AG20443 (cell line): ENCODE data around the gene USP32.

Experiments used
- DNase-seq: peaks from one replicate; pipeline ENCODE4 v3.0.0; 2012; ENCODE audit warnings: low spot score, mixed read lengths

The USP32 gene

GRCh38 chr17:60300949-60301348 lies 91.0 kb downstream of the USP32 start:
- no peak for DNase-seq

- no peak for DNase-seq
Measured at GRCh38 chr17:60300011-60300410, 91.9 kb downstream of the USP32 start.

- no peak for DNase-seq
Measured at GRCh38 chr17:60297760-60298401, 94.1 kb downstream of the USP32 start.

GRCh38 chr17:60296177-60296576 lies 95.8 kb downstream of the USP32 start:
- DNase-seq = no peak

GRCh38 chr17:60293580-60294335 lies 98.2 kb downstream of the USP32 start:
- DNase-seq = no peak

GRCh38 chr17:60292697-60293096 lies 99.2 kb downstream of the USP32 start:
- DNase-seq = no peak

GRCh38 chr17:60284709-60285108 lies 107.2 kb downstream of the USP32 start:
- DNase-seq = no peak

- no peak for DNase-seq
Measured at GRCh38 chr17:60283816-60284215, 108.1 kb downstream of the USP32 start.

- no peak for DNase-seq
Measured at GRCh38 chr17:60280673-60281072, 111.3 kb downstream of the USP32 start.

- no peak for DNase-seq
Measured at GRCh38 chr17:60278237-60278636, 113.7 kb downstream of the USP32 start.

GRCh38 chr17:60277258-60277657 lies 114.7 kb downstream of the USP32 start:
- no peak for DNase-seq

- DNase-seq = no peak
Measured at GRCh38 chr17:60269417-60269816, 122.5 kb downstream of the USP32 start.

- DNase-seq = no peak
Measured at GRCh38 chr17:60260540-60260939, 131.4 kb downstream of the USP32 start.

GRCh38 chr17:60258313-60258712 lies 133.6 kb downstream of the USP32 start:
- no peak for DNase-seq

GRCh38 chr17:60256174-60256573 lies 135.8 kb downstream of the USP32 start:
- no peak for DNase-seq

GRCh38 chr17:60253048-60253447 lies 138.9 kb downstream of the USP32 start:
- no peak for DNase-seq

- no peak for DNase-seq
Measured at GRCh38 chr17:60252459-60252858, 139.5 kb downstream of the USP32 start.

GRCh38 chr17:60249290-60249826 lies 142.6 kb downstream of the USP32 start:
- DNase-seq = no peak

GRCh38 chr17:60248618-60249289 lies 143.2 kb downstream of the USP32 start:
- peak; percentile 18 for DNase-seq

- DNase-seq = no peak
Measured at GRCh38 chr17:60247836-60248461, 144.0 kb downstream of the USP32 start.

- DNase-seq = no peak
Measured at GRCh38 chr17:60244656-60245055, 147.3 kb downstream of the USP32 start.

- DNase-seq = no peak
Measured at GRCh38 chr17:60240290-60240689, 151.6 kb downstream of the USP32 start.
